GM21786 (cell line): ENCODE measurements around the gene PTRH1.

Experiments used
- ATAC-seq: cut with Tn5 transposase; IDR thresholded peaks from one replicate; pipeline ENCODE4 v1.9.1; 2021; ENCODE audit not compliant: unreplicated experiment

PTRH1 gene

DNA sequence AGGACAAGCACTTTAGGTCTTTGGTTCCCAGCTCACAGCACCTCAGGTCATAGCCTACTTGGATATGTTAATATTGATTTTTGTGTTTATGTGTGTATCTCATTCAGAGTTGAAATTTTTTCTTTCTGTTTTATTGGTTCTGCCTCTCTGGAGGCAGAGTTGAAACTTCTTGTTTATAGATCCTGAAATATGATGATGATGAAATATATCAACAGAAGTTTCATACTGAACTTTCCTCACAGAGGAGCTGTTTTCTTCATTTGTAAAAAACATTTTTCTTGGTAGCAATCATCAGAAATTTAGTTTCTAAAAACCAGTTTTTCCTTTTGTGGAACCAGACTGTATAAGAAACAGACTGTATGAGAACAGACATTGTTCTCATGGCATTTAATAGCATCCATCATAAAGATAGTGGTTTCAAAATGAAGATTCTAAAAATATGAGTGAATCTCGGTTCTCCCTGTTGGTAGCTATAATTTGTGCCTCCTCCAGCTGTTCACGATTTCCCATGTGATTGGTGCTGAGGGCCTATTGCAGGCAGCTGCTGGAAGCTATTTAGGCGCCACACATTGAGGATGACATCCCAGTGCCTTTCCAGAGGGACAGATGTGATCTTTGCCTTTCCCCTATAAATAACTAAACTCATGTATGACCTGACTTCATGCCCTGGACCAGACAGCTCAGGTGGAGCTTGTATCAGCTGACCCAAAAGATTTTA lies 48.2 kb downstream of the PTRH1 start:
- ATAC-seq = no peak

DNA sequence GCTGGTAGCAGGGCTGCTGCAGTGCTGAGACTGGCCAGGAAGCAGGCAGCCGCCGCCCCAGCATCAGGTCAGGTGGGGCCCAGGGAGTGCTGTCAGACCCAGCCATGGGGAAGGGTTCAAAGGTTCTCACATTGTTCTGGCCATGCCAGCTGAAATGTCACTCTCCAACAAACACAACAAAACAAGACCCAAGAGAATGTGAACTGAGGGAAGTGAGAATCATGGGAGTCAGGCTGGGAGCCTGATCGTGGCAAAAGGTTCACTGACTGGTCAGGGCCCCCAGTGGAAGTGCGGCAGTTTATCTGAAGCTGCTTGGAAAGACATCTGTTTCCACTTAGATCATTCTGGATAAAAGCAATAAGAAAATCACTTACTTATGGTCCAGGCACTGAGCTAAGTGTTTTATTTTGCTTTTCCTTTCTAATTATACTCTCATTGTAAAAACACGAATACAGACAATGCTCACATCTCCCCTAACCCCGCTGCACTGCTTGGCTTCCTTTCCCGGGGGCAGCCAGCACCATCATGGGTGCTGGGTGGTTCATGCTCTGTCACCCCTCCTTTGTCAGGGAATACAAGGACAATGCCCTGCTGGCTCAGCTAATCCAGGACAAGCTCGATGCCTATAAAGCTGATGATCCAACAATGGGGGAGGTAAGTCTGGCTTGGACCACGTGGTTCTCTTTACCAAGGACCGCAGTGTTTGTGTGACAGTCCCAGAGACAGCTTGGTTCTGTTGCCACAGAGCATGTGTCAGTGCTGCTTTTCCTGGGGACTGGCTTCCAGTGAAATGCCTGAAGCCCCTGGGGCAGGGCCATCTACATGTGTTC lies 50.6 kb downstream of the PTRH1 start:
- ATAC-seq = no peak

GRCh38 chr9:127664324-127664677 lies 51.2 kb downstream of the PTRH1 start:
- ATAC-seq = no peak
